HCT116 (cell line): ENCODE measurements around the gene PDCD2L.

ENCODE experiments used
- CTCF ChIP-seq, 3 experiments: fragments of 200-600 bp in 1 of 3; sonication (generic) in 1 of 3; IDR thresholded peaks in 2 of 3; conservative IDR thresholded peaks in 1 of 3; 2 replicates each; pipeline ENCODE4 v1.5.1; 2012 to 2017; ENCODE audit warnings: low read depth in 2 of 3, low read length in 2 of 3, antibody characterized with exemption in 1 of 3, borderline replicate concordance in 1 of 3, control low read depth in 1 of 3, mild to moderate bottlenecking in 1 of 3, mixed read lengths in 1 of 3, mixed run types in 1 of 3, moderate library complexity in 1 of 3; ENCODE audit not compliant: insufficient read depth in 1 of 3
- EZH2 ChIP-seq: fragments of 200-600 bp; sonication (generic); IDR thresholded peaks from 2 replicates; pipeline ENCODE4 v1.6.1; 2017; ENCODE audit warnings: antibody characterized with exemption, mixed run types
- JUND ChIP-seq: IDR thresholded peaks from 2 replicates; pipeline ENCODE4 v1.6.1; 2012
- POLR2AphosphoS5 ChIP-seq: IDR thresholded peaks from 2 replicates; pipeline ENCODE4 v1.6.1; 2011; ENCODE audit warnings: mild to moderate bottlenecking, low read depth, low read length, moderate library complexity
- RAD21 ChIP-seq: IDR thresholded peaks from 2 replicates; pipeline ENCODE4 v1.6.1; 2012; ENCODE audit warnings: low read depth, mild to moderate bottlenecking
- SP1 ChIP-seq: IDR thresholded peaks from 2 replicates; pipeline ENCODE4 v1.6.1; 2012; ENCODE audit warnings: low read depth
- TF ChIP-seq, protein P1 (sequence below): IDR thresholded peaks from 2 replicates; pipeline ENCODE4 v1.6.1; 2012; ENCODE audit warnings: low read depth

DNA sequence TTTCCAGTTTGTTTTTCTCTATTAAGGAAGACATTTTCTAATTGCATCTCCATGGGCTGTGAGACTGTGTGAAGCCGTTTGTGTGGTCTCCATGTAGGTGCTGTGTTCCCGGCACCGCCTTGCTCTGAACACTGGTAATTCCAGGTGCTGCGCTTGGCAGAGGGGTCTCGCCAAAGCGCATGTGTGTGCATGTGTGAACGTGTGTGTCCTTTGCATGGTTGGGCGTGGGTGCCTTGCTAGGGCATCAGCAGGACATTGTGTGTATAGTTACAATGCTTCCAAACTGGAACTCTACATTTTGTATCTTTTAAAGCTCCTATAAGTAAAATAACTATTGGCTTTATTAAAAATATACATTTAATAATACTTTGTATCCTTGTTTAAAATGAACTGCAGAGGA, 49.0 kb upstream of the PDCD2L start:
- TF ChIP-seq RAD21 (no peak), CTCF (IDR thresholded peaks at IDR 0.05 in 2 of 3, conservative IDR thresholded peaks at IDR 0.05 in 1 of 3; ENCODE audit: borderline replicate concordance in 1 of 3, insufficient read depth in 1 of 3, low read depth in 2 of 3, low read length in 2 of 3) (no peak), POLR2AphosphoS5 (no peak), JUND (no peak), EZH2 (no peak), SP1 (no peak)
- TF ChIP-seq, protein P1, sequence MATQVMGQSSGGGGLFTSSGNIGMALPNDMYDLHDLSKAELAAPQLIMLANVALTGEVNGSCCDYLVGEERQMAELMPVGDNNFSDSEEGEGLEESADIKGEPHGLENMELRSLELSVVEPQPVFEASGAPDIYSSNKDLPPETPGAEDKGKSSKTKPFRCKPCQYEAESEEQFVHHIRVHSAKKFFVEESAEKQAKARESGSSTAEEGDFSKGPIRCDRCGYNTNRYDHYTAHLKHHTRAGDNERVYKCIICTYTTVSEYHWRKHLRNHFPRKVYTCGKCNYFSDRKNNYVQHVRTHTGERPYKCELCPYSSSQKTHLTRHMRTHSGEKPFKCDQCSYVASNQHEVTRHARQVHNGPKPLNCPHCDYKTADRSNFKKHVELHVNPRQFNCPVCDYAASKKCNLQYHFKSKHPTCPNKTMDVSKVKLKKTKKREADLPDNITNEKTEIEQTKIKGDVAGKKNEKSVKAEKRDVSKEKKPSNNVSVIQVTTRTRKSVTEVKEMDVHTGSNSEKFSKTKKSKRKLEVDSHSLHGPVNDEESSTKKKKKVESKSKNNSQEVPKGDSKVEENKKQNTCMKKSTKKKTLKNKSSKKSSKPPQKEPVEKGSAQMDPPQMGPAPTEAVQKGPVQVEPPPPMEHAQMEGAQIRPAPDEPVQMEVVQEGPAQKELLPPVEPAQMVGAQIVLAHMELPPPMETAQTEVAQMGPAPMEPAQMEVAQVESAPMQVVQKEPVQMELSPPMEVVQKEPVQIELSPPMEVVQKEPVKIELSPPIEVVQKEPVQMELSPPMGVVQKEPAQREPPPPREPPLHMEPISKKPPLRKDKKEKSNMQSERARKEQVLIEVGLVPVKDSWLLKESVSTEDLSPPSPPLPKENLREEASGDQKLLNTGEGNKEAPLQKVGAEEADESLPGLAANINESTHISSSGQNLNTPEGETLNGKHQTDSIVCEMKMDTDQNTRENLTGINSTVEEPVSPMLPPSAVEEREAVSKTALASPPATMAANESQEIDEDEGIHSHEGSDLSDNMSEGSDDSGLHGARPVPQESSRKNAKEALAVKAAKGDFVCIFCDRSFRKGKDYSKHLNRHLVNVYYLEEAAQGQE: no peak
